SKM-1 treated with dmso at 0.1 percent for 144 hours (cell line): ENCODE results near the gene NHLRC2.

Source experiments
- DNase-seq: peaks from one replicate; lab custom pipeline; 2025; ENCODE audit not compliant: unreplicated experiment; lab: John Stamatoyannopoulos, UW

The NHLRC2 gene

GRCh38 chr10:113907166-113907565, 52.7 kb downstream of the NHLRC2 start:
- DNase-seq, result no peak

- no peak for DNase-seq
Observed at GRCh38 chr10:113908236-113908635, 53.8 kb downstream of the NHLRC2 start.

GRCh38 chr10:113911113-113911512, 56.7 kb downstream of the NHLRC2 start:
- DNase-seq, result no peak

- DNase-seq, result no peak
Observed at GRCh38 chr10:113911839-113912238, 57.4 kb downstream of the NHLRC2 start.

GRCh38 chr10:113912582-113912981, 58.1 kb downstream of the NHLRC2 start:
- DNase-seq, result no peak

GRCh38 chr10:113914956-113915355, 60.5 kb downstream of the NHLRC2 start:
- DNase-seq, result no peak

GRCh38 chr10:113915540-113915939, 61.1 kb downstream of the NHLRC2 start:
- DNase-seq, result no peak

- no peak for DNase-seq
Observed at GRCh38 chr10:113916053-113916452, 61.6 kb downstream of the NHLRC2 start.

GRCh38 chr10:113917636-113918035, 63.2 kb downstream of the NHLRC2 start:
- no peak for DNase-seq

GRCh38 chr10:113920114-113920513, 65.7 kb downstream of the NHLRC2 start:
- no peak for DNase-seq

- no peak for DNase-seq
Observed at GRCh38 chr10:113920875-113921274, 66.4 kb downstream of the NHLRC2 start.

GRCh38 chr10:113921561-113922370, 67.3 kb downstream of the NHLRC2 start:
- no peak for DNase-seq

GRCh38 chr10:113922787-113923570, 68.5 kb downstream of the NHLRC2 start:
- no peak for DNase-seq

GRCh38 chr10:113924186-113924585, 69.7 kb downstream of the NHLRC2 start:
- no peak for DNase-seq

- DNase-seq, result no peak
Observed at GRCh38 chr10:113924664-113925063, 70.2 kb downstream of the NHLRC2 start.

GRCh38 chr10:113927440-113927839, 73.0 kb downstream of the NHLRC2 start:
- DNase-seq, result no peak

- no peak for DNase-seq
Observed at GRCh38 chr10:113928830-113929229, 74.4 kb downstream of the NHLRC2 start.

GRCh38 chr10:113929522-113929921, 75.1 kb downstream of the NHLRC2 start:
- DNase-seq, result no peak

- no peak for DNase-seq
Observed at GRCh38 chr10:113930482-113931057, 76.1 kb downstream of the NHLRC2 start.

- DNase-seq, result no peak
Observed at GRCh38 chr10:113932854-113933253, 78.4 kb downstream of the NHLRC2 start.

- no peak for DNase-seq
Observed at GRCh38 chr10:113933894-113934532, 79.6 kb downstream of the NHLRC2 start.
